Ecto neural progenitor cell (in vitro differentiated cells): ENCODE data around the gene SYNJ1.
"Not testable (repeated sequence)": the region's sequence is repeated elsewhere in the genome, so short reads cannot be mapped to it uniquely, and the experiment has no call there.

Experiments
- DNase-seq: peaks from one replicate; pipeline ENCODE4 v3.0.0-alpha.2; 2018; ENCODE audit warnings: low spot score

Gene SYNJ1, protein sequence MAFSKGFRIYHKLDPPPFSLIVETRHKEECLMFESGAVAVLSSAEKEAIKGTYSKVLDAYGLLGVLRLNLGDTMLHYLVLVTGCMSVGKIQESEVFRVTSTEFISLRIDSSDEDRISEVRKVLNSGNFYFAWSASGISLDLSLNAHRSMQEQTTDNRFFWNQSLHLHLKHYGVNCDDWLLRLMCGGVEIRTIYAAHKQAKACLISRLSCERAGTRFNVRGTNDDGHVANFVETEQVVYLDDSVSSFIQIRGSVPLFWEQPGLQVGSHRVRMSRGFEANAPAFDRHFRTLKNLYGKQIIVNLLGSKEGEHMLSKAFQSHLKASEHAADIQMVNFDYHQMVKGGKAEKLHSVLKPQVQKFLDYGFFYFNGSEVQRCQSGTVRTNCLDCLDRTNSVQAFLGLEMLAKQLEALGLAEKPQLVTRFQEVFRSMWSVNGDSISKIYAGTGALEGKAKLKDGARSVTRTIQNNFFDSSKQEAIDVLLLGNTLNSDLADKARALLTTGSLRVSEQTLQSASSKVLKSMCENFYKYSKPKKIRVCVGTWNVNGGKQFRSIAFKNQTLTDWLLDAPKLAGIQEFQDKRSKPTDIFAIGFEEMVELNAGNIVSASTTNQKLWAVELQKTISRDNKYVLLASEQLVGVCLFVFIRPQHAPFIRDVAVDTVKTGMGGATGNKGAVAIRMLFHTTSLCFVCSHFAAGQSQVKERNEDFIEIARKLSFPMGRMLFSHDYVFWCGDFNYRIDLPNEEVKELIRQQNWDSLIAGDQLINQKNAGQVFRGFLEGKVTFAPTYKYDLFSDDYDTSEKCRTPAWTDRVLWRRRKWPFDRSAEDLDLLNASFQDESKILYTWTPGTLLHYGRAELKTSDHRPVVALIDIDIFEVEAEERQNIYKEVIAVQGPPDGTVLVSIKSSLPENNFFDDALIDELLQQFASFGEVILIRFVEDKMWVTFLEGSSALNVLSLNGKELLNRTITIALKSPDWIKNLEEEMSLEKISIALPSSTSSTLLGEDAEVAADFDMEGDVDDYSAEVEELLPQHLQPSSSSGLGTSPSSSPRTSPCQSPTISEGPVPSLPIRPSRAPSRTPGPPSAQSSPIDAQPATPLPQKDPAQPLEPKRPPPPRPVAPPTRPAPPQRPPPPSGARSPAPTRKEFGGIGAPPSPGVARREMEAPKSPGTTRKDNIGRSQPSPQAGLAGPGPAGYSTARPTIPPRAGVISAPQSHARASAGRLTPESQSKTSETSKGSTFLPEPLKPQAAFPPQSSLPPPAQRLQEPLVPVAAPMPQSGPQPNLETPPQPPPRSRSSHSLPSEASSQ (N-terminal part only)

DNA sequence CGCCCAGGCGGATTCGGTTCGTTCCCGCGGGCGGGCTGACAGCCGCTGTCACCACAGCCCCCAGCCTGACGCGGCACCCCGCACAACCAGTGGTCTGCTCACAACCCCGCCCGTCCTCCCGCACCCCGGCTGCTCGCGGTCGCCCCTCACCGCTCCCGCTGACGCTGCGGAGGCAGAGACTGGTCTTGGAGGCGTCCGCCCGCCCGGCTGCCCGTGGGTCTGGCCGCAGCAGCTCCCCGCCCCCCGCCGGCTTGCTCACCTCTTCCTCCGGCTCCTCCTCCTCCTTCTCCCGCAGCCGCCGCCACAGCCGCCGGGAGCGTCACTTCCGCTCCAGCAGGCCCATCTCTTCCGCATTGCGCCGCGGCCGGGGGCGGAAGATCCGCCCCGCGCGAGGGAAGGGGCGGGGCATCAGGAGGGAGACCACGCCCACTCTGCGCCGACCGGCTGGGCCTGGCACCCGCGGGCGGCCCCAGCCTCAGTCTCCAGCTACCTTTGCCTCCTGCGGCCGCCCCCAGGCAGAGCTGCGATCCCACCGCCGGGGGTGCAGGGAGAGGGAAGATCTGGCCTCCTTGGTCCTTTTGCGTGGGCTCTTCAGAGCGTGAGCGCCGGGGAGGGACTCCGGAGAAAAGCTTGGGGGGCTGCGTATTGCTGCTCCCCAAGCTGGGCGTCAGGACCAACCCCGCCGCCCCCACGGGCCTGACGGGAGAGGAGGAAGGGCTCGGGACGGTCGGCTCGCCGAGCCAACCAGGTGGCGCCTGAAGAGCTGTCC, at the start of gene SYNJ1:
TSS of gene SYNJ1 (minus strand) at position 327 of the 769 bp plus-strand sequence. CDS start 1,118 bp downstream, outside the sequence.
- peak; percentile 96 for DNase-seq

GRCh38 chr21:32777269-32777668, 49.5 kb upstream of the SYNJ1 start:
- DNase-seq, result no peak

DNA sequence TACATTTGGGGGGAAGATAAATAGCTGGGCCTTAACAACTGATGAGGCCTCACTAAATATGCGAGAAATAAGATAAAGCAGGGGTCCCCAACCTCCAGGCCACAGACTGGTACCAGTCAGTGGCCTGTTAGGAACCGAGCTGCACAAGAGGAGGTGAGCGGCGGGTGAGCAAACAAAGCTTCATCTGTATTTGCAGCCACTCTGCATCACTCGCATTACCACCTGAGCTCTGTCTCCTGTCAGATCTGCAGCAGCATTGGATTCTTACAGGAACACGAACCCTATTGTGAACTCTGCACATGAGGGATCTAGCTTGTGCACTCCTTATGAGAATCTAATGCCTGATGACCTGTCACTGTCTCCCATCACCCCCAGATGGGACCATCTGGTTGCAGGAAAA, 48.9 kb upstream of the SYNJ1 start:
- no peak for DNase-seq

DNA sequence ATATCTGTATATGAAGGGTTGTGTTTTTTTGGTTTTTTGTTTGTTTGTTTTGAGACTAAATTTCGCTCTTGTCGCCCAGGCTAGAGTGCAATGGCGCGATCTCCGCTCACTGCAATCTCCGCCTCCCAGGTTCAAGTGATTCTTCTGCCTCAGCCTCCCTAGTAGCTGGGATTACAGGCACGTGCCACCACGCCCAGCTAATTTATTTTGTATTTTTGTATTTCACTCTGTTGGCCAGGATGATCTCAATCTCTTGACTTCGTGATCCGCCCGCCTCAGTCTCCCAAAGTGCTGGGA, 45.2 kb upstream of the SYNJ1 start:
- not testable (repeated sequence) for DNase-seq

- DNase-seq, result no peak
These were observed 44.7 kb upstream of the SYNJ1 start for GRCh38 chr21:32772281-32773047.

DNA sequence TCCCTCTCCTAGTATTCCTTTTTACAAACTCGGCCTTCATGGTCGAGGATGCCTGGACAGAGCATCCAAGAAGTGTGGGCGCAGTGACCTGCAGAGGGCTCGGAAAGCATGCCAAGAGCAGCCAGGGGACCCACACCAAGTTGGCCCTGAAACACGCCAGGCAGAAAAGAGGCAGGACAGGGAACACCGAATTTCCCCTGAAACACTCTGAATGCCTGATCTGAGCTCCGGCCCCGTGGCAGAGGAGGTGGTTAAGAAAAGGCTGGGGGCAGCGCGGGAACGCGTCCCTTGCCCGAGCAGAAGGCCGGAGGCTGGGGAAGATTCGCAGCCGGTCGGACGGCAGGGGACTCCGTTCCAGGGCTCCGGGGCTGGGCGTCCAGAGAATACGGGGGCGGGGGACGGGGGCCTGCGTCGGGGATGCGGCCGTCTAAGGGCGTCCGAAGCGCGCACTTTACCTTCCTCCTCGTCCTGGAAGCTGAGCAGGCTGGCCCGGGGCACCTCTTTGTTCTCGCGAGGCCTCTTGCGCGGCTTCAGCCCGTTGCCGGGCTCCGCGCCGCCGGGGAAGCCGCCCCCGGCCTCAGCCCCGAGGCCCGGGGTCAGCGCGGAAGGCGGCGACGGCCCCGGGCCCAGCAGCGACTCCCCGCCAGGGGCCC, 43.2 kb upstream of the SYNJ1 start:
- no peak for DNase-seq

GRCh38 chr21:32768530-32768929, 40.7 kb upstream of the SYNJ1 start:
- DNase-seq, result no peak

DNA sequence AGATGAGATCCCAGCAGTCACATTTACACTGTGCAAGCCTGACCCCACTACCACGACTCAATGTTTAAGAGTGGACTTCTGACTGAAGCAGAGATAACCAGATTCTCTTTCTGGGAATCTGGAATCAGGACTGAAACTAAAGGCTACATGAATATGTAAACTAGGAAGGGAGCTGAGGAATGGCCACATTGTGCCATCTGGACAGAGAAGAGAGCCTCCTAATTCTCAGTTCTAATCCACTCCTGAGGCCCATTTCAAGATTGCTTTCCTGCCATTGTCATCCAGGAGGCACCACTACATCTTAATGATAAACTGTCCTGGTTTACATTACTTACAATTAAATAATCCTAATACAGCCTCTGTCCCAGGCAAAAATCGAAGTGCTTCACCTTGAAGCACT, 37.2 kb upstream of the SYNJ1 start:
- DNase-seq, result no peak

DNA sequence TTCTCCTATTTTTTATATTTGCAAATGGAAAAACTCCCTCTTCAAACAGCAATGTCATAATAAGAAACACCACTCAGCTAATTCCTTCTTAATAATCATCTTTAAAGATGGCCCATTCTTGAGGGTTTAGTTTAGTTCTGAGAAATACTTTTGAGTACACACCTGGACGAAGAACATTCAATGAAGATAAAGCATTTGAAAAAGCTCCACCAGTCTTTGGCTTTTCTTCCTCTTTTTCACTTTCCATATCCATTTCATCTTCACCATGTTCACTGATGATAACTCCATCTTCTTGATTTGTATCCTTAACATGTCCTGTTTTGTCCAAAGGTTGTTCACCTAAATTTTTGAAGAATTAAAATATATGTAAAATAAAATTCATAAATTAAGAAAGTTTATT, 36.4 kb upstream of the SYNJ1 start:
- DNase-seq, result no peak

- DNase-seq, result no peak
These were observed 30.0 kb upstream of the SYNJ1 start for GRCh38 chr21:32757804-32758203.

- no peak for DNase-seq
These were observed 28.3 kb upstream of the SYNJ1 start for GRCh38 chr21:32756096-32756495.

GRCh38 chr21:32753818-32754585, 26.2 kb upstream of the SYNJ1 start:
- no peak for DNase-seq

DNA sequence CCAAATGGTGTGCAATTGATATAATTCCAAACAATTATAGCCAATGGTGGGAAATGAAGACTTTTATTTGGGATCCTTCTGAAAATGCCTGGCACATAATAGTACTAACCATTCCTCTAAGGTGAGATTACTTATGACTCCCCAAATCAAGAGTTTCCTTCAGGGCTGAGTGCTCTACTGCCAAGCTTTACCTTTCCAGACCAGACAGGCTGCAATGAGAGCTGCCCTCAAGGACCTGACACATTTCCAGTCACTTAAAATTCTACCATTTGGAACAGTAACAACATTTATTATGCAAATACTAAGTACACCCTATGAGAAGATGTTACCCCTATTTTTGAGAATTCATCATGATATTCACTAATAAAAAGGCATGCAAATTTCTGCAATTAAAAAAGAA, 22.6 kb upstream of the SYNJ1 start:
- DNase-seq, result no peak

- DNase-seq, result no peak
These were observed 21.8 kb upstream of the SYNJ1 start for GRCh38 chr21:32749662-32750061.

GRCh38 chr21:32748529-32748928, 20.7 kb upstream of the SYNJ1 start:
- DNase-seq, result no peak

DNA sequence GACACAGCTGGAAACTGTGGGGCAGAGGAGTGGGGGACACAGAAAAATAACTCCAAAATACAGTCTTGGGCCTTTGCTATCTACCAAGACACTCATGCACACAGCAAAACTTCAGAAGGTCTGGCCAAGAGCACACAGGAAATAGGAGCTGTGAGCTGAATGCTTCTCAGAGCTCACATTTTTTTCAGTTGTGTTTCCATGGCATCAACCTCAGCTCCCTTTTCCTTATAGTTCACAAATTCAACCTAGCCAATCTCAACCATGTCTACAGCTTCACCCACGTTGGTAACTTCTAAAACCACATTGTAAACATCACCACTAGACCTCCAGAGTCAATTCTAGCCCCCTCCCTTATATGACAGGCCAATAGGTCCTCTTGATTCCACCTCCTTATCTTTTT, 19.6 kb upstream of the SYNJ1 start:
- no peak for DNase-seq

DNA sequence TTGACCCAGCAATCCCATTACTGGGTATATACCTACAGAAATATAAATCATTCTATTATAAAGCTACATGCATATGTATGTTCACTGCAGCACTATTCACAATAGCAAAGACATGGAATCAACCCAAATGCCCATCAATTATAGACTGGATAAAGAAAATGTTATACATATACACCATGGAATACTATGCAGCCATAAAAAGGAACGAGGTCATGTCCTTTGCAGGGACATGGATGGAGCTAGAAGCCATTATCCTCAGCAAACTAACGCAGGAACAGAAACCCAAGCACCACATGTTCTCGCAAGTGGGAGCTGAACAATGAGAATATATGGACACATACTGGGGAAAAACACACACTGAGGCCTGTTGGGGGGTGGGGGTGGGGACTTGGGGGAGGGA, 18.9 kb upstream of the SYNJ1 start:
- DNase-seq, result not testable (repeated sequence)

DNA sequence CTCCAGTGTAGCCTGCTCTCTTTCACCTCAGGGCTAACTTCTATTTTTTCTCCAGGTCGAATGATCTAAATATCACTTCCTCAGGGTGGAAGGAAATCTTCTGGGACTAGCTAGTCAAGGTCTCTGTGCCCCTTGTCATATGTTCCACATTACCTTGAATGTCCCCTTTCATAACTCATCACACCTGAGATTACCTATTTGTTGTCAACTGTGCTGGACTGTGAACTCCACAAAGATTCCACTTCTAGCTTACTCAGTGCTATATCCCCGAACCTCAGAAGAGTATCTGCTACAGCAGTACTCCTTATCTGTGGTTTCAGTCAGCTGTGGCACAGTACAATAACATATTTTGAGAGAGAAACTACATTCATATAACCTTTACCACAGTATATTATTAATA, 14.6 kb upstream of the SYNJ1 start:
- no peak for DNase-seq

DNA sequence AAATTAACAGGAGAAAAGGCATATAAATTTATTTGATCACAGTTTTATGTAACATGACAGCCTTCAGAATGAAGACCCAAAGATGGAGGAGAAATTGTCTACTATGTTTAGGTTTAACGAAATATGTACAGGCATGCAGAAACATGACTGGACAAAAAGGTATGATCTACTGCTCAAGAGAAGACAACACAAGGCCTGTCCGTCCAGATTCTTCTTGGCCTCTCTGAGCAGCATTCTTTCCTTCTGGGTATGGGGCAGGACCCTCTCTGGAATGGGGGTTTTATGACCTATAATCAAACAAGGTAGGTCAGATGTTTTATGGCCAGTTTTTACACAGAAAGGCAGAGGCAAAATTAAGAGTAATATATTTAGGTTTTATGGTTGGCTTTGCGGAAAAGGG, 13.5 kb upstream of the SYNJ1 start:
- no peak for DNase-seq

GRCh38 chr21:32739946-32740345, 12.1 kb upstream of the SYNJ1 start:
- DNase-seq, result no peak
